GM23338 (cell line): ENCODE data around the gene PSAPL1. TPM values are rescaled to one million over a fixed set of nuclear protein-coding genes. Genes with fewer than 3 reads are reported as not detected.

ENCODE experiments used
- CTCF ChIP-seq, 2 experiments: fragments of 200-600 bp in 1 of 2; sonication (generic) in 1 of 2; conservative IDR thresholded peaks; 2 replicates each; pipeline versions ENCODE4 v1.5.1 to v1.6.1; 2016 to 2017; ENCODE audit warnings: antibody characterized with exemption in 2 of 2, low read depth in 2 of 2, mild to moderate bottlenecking in 2 of 2, moderate library complexity in 1 of 2
- EZH2 ChIP-seq: fragments of 200-600 bp; sonication (generic); IDR thresholded peaks from one replicate; pipeline ENCODE4 v1.8.0; 2017; ENCODE audit warnings: antibody characterized with exemption, mild to moderate bottlenecking, low read depth; ENCODE audit not compliant: unreplicated experiment
- NANOG ChIP-seq: IDR thresholded peaks from 2 replicates; pipeline ENCODE4 v1.6.1; 2016; ENCODE audit warnings: antibody characterized with exemption, borderline replicate concordance
- POLR2AphosphoS5 ChIP-seq: IDR thresholded peaks from 2 replicates; pipeline ENCODE4 v1.6.1; 2016; ENCODE audit warnings: antibody characterized with exemption, low read depth
- STAT1 ChIP-seq: IDR thresholded peaks from one replicate; pipeline ENCODE4 v1.6.1; 2016; ENCODE audit warnings: antibody characterized with exemption; ENCODE audit not compliant: unreplicated experiment
- ZNF114 ChIP-seq: fragments of 250-450 bp; sonication (Bioruptor Pico); IDR thresholded peaks from 2 replicates; pipeline ENCODE4 v1.5.0; 2020; ENCODE audit warnings: mild to moderate bottlenecking, moderate library complexity
- ZNF462 ChIP-seq: fragments of 250-450 bp; sonication (Bioruptor Pico); IDR thresholded peaks from 2 replicates; pipeline ENCODE4 v1.5.0; 2020; ENCODE audit warnings: mild to moderate bottlenecking, moderate library complexity
- polyA plus RNA-seq: library from polyadenylated mRNA; unstranded; fragments of >200 nt; fragmentation: Nextera tagmentation; extraction: Ambion mirVana; gene quantifications from 2 replicates; pipeline ENCODE4 v1.2.1, GENCODE V29; 2016
- total RNA-seq: library from RNA; depleted of rRNA; stranded (reverse); fragments of >200 nt; shearing (Covaris generic); gene quantifications from 2 replicates; pipeline ENCODE4 v1.2.3, GENCODE V29; 2014
- TF ChIP-seq, protein P1 (sequence below): IDR thresholded peaks from 2 replicates; pipeline ENCODE4 v1.6.1; 2016; ENCODE audit warnings: antibody characterized with exemption

PSAPL1 gene
- total and polyA plus RNA-seq, 2 experiments from 2014 or later: not detected

DNA sequence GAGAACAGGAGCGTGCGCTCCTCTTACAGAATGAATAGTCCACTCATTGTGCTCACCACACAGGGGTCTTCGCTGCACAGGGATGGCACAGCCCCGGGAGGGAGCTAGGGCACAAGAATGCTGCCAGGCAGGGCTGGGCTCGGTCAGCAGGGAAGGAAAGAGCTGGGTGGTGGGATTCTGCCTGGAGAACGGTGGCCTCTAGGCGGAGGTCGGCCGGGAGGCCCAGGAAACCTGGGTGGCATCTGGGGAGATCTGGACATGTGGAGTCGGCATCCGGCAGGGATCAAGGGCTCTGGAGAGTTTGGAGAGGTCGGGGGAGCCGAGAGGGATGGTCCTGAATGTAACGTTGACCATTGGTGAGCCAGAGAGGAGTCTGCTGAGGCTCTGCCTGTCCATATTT lies 46.5 kb upstream of the PSAPL1 start (continued):
- TF ChIP-seq ZNF462 (CRISPR knock-in tag): no peak
- TF ChIP-seq ZNF114: no peak
- TF ChIP-seq CTCF (conservative IDR thresholded peaks at IDR 0.05; ENCODE audit: low read depth in 2 of 2): no peak
- no peak for TF ChIP-seq POLR2AphosphoS5
- no peak for TF ChIP-seq EZH2
- no peak for TF ChIP-seq NANOG
- TF ChIP-seq, protein P1, sequence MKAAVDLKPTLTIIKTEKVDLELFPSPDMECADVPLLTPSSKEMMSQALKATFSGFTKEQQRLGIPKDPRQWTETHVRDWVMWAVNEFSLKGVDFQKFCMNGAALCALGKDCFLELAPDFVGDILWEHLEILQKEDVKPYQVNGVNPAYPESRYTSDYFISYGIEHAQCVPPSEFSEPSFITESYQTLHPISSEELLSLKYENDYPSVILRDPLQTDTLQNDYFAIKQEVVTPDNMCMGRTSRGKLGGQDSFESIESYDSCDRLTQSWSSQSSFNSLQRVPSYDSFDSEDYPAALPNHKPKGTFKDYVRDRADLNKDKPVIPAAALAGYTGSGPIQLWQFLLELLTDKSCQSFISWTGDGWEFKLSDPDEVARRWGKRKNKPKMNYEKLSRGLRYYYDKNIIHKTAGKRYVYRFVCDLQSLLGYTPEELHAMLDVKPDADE: no peak
- no peak for TF ChIP-seq STAT1
